ENCODE results near the gene ZNF136.

Gene ZNF136

GRCh38 chr19:12237143-12237839, 74.4 kb downstream of the ZNF136 start:
- H4K20me1 ChIP-seq (ENCODE audit: insufficient read depth, low read length), result no peaks in the 10 kb centered on the region
- H3K27me3 ChIP-seq (ENCODE audit: low read depth, low read length), result no peaks in the 10 kb centered on the region
- H2AFZ ChIP-seq (ENCODE audit: low read depth, low read length), result no peak overlapping the region
- H3K4me3 ChIP-seq (ENCODE audit: low read length), result no peak overlapping the region
- no peaks in the 10 kb centered on the region for H3K9me3 ChIP-seq (ENCODE audit: insufficient read depth, low read length)
- no peaks in the 10 kb centered on the region for H3K79me2 ChIP-seq (ENCODE audit: low read length)
- H3K4me2 ChIP-seq (ENCODE audit: low read length), result no peak overlapping the region
- no peak overlapping the region for H3K9ac ChIP-seq (ENCODE audit: low read length)
- no peak for TF ChIP-seq CTCF (IDR thresholded peaks at IDR 0.05; ENCODE audit: low read depth, low read length)
- no peak for TF ChIP-seq EZH2phosphoT487 (IDR thresholded peaks at IDR 0.05; ENCODE audit: low read depth)
- H3K4me1 ChIP-seq (ENCODE audit: low read length), result no peaks in the 10 kb centered on the region
- H3K36me3 ChIP-seq (replicated peaks; ENCODE audit: low read depth, low read length), result peaks cover 45% of the 10 kb centered on the region
- no peak overlapping the region for H3K27ac ChIP-seq (ENCODE audit: low read length)

Data from OCI-LY3 (cell line).